HUES6 (cell line): ENCODE data around the gene PTGER4.
"Not testable (repeated sequence)": the region's sequence is repeated elsewhere in the genome, so short reads cannot be mapped to it uniquely, and the experiment has no call there.

ENCODE experiments used
- H3K27ac ChIP-seq: 2 replicates; pipeline ENCODE4 v1.7.0; 2013; ENCODE audit warnings: low read depth, mild to moderate bottlenecking, low read length, inconsistent platforms
- H3K27me3 ChIP-seq: 2 replicates; pipeline ENCODE4 v1.6.1; 2013; ENCODE audit warnings: low read length; ENCODE audit not compliant: control insufficient read depth, insufficient read depth
- H3K36me3 ChIP-seq: 2 replicates; pipeline ENCODE4 v1.6.1; 2013; ENCODE audit warnings: low read length; ENCODE audit not compliant: control insufficient read depth, insufficient read depth
- H3K4me1 ChIP-seq: 2 replicates; pipeline ENCODE4 v1.6.1; 2013; ENCODE audit warnings: low read length; ENCODE audit not compliant: control insufficient read depth, insufficient read depth
- H3K4me3 ChIP-seq: 2 replicates; pipeline ENCODE4 v1.5.1; 2013; ENCODE audit warnings: low read depth, low read length
- H3K9ac ChIP-seq: one replicate; pipeline ENCODE4 v1.6.1; 2013; ENCODE audit warnings: mild to moderate bottlenecking, low read length
- H3K9me3 ChIP-seq: 2 replicates; pipeline ENCODE4 v1.6.1; 2013; ENCODE audit warnings: low read depth, low read length; ENCODE audit not compliant: control insufficient read depth, insufficient read depth

PTGER4 gene

GRCh38 chr5:40691894-40692293 lies 12.2 kb downstream of the PTGER4 start:
- no peak overlapping the region for H3K27ac ChIP-seq
- no peaks in the 10 kb centered on the region for H3K36me3 ChIP-seq
- no peak overlapping the region for H3K9ac ChIP-seq
- no peaks in the 10 kb centered on the region for H3K27me3 ChIP-seq
- no peaks in the 10 kb centered on the region for H3K9me3 ChIP-seq
- H3K4me1 ChIP-seq, result no peaks in the 10 kb centered on the region
- H3K4me3 ChIP-seq, result no peak overlapping the region

- Histone ChIP-seq H3K27ac (no peak overlapping the region), H3K4me1 (no peaks in the 10 kb centered on the region), H3K9me3 (no peaks in the 10 kb centered on the region), H3K36me3 (no peaks in the 10 kb centered on the region), H3K9ac (no peak overlapping the region), H3K4me3 (no peak overlapping the region), H3K27me3 (no peaks in the 10 kb centered on the region)
Observed at GRCh38 chr5:40694433-40694832, 14.7 kb downstream of the PTGER4 start.

- Histone ChIP-seq H3K27ac (no peak overlapping the region), H3K4me1 (no peaks in the 10 kb centered on the region)
Observed at GRCh38 chr5:40700116-40700782, 20.5 kb downstream of the PTGER4 start.

GRCh38 chr5:40702027-40702426 lies 22.3 kb downstream of the PTGER4 start:
- not testable (repeated sequence) for H3K27ac ChIP-seq, H3K36me3 ChIP-seq, H3K27me3 ChIP-seq, H3K9me3 ChIP-seq, H3K4me3 ChIP-seq, H3K4me1 ChIP-seq, H3K9ac ChIP-seq

More at GRCh38 chr5:40700116-40700782, 20.5 kb downstream of the PTGER4 start:
- no peaks in the 10 kb centered on the region for H3K27me3 ChIP-seq
- no peak overlapping the region for H3K4me3 ChIP-seq
- H3K9me3 ChIP-seq, result peaks cover 6% of the 10 kb centered on the region; the same call in 1 of the 2 replicates
- no peak overlapping the region for H3K9ac ChIP-seq
- H3K36me3 ChIP-seq, result no peaks in the 10 kb centered on the region

- H3K9me3 ChIP-seq, H3K4me3 ChIP-seq, H3K27me3 ChIP-seq: not testable (repeated sequence)
Observed at GRCh38 chr5:40705484-40705883, 25.8 kb downstream of the PTGER4 start.

GRCh38 chr5:40710575-40710974 lies 30.9 kb downstream of the PTGER4 start:
- H3K36me3 ChIP-seq, H3K27me3 ChIP-seq, H3K9me3 ChIP-seq, H3K4me1 ChIP-seq, H3K9ac ChIP-seq, H3K4me3 ChIP-seq, H3K27ac ChIP-seq: not testable (repeated sequence)

More at GRCh38 chr5:40705484-40705883, 25.8 kb downstream of the PTGER4 start:
- H3K27ac ChIP-seq, H3K36me3 ChIP-seq, H3K4me1 ChIP-seq, H3K9ac ChIP-seq: not testable (repeated sequence)

- no peak overlapping the region for H3K4me3 ChIP-seq
- H3K9me3 ChIP-seq, result no peaks in the 10 kb centered on the region
- H3K9ac ChIP-seq, result no peak overlapping the region
- no peak overlapping the region for H3K27ac ChIP-seq
- H3K4me1 ChIP-seq, result no peaks in the 10 kb centered on the region
- H3K27me3 ChIP-seq, result no peaks in the 10 kb centered on the region
- H3K36me3 ChIP-seq, result no peaks in the 10 kb centered on the region
Observed at GRCh38 chr5:40714001-40714400, 34.3 kb downstream of the PTGER4 start.

GRCh38 chr5:40716000-40716399 lies 36.3 kb downstream of the PTGER4 start:
- H3K4me3 ChIP-seq, result no peak overlapping the region
- no peaks in the 10 kb centered on the region for H3K4me1 ChIP-seq
- H3K9ac ChIP-seq, result no peak overlapping the region
- H3K36me3 ChIP-seq, result 0 out of 2 replicates have a peak, but pooled peaks cover 3% of the 10 kb centered on the region
- H3K9me3 ChIP-seq, result peaks cover 5% of the 10 kb centered on the region
- no peak overlapping the region for H3K27ac ChIP-seq
- H3K27me3 ChIP-seq, result no peaks in the 10 kb centered on the region

- Histone ChIP-seq H3K9me3 (peaks cover 9% of the 10 kb centered on the region), H3K27ac (no peak overlapping the region), H3K36me3 (0 out of 2 replicates have a peak, but pooled peaks cover 4% of the 10 kb centered on the region), H3K4me3 (no peak overlapping the region), H3K9ac (no peak overlapping the region), H3K27me3 (no peaks in the 10 kb centered on the region), H3K4me1 (no peaks in the 10 kb centered on the region)
Observed at GRCh38 chr5:40716590-40716989, 36.9 kb downstream of the PTGER4 start.

- Histone ChIP-seq H3K9ac (no peak overlapping the region), H3K4me3 (no peak overlapping the region), H3K27ac (no peak overlapping the region), H3K36me3 (0 out of 2 replicates have a peak, but pooled peaks cover 4% of the 10 kb centered on the region), H3K9me3 (peaks cover 14% of the 10 kb centered on the region), H3K4me1 (no peaks in the 10 kb centered on the region), H3K27me3 (no peaks in the 10 kb centered on the region)
Observed at GRCh38 chr5:40717281-40717680, 37.6 kb downstream of the PTGER4 start.

- H3K36me3 ChIP-seq, result peaks cover 9% of the 10 kb centered on the region; the same call in 1 of the 2 replicates
- peaks cover 20% of the 10 kb centered on the region for H3K9me3 ChIP-seq
- H3K9ac ChIP-seq, result no peak overlapping the region
- H3K27me3 ChIP-seq, result no peaks in the 10 kb centered on the region
- no peaks in the 10 kb centered on the region for H3K4me1 ChIP-seq
- no peak overlapping the region for H3K4me3 ChIP-seq
- no peak overlapping the region for H3K27ac ChIP-seq
Observed at GRCh38 chr5:40720069-40720468, 40.4 kb downstream of the PTGER4 start.
